Heart right ventricle (tissue), 16 donors: ENCODE results near the gene CELF4. TPM values are rescaled to one million over a fixed set of nuclear protein-coding genes. Genes with fewer than 3 reads are reported as not detected.
A peak's percentile ranks its signal among the peaks of the same experiment; 100 is the strongest.

Source experiments
- ATAC-seq, 8 donors: fragments of 200-7000 bp; cut with Tn5 transposase; one replicate each; pipeline ENCODE4 v1.9.1; 2020; ENCODE audit warnings: mild to moderate bottlenecking in 8 of 8, moderate library complexity in 8 of 8, moderate number of reproducible peaks in 1 of 8
- DNase-seq, 2 donors: peaks; one replicate each; pipeline ENCODE4 v3.0.0-alpha.2; 2020
- H3K27ac ChIP-seq, 10 donors: fragments of 200-600 bp; sonication (generic) in 2 of 10; one replicate each; pipeline versions ENCODE4 v1.5.0 to v1.8.0; 2020 to 2022; ENCODE audit warnings: mild to moderate bottlenecking in 3 of 10
- H3K27me3 ChIP-seq, 7 donors: fragments of 200-600 bp; one replicate each; pipeline ENCODE4 v1.8.0; 2021 to 2022; ENCODE audit warnings: mild to moderate bottlenecking in 2 of 7
- H3K36me3 ChIP-seq, 9 donors: fragments of 200-600 bp; sonication (generic) in 1 of 9; one replicate each; pipeline versions ENCODE4 v1.5.0 to v1.8.0; 2020 to 2022; ENCODE audit warnings: mild to moderate bottlenecking in 2 of 9
- H3K4me1 ChIP-seq, 9 donors: fragments of 200-600 bp; sonication (generic) in 1 of 9; one replicate each; pipeline versions ENCODE4 v1.5.0 to v1.8.0; 2020 to 2022; ENCODE audit warnings: mild to moderate bottlenecking in 4 of 9
- H3K4me3 ChIP-seq, 10 donors: fragments of 200-600 bp; sonication (generic) in 2 of 10; one replicate each; pipeline versions ENCODE4 v1.5.0 to v1.8.0; 2020 to 2022; ENCODE audit warnings: mild to moderate bottlenecking in 7 of 10, moderate library complexity in 2 of 10
- H3K9me3 ChIP-seq, 11 donors: fragments of 200-600 bp in 10 of 11; sonication (generic) in 2 of 11; one replicate each; pipeline versions ENCODE4 v1.5.0 to v1.8.0; 2013 to 2022; ENCODE audit warnings: mild to moderate bottlenecking in 2 of 11, control low read depth in 1 of 11, moderate library complexity in 1 of 11
- CTCF ChIP-seq, 9 donors: fragments of 200-600 bp; sonication (generic) in 2 of 9; IDR thresholded peaks; one replicate each; pipeline versions ENCODE4 v1.5.0 to v1.8.0; 2021 to 2022; ENCODE audit warnings: antibody characterized with exemption in 9 of 9, mild to moderate bottlenecking in 5 of 9, moderate library complexity in 1 of 9
- WGBS, 2 donors: extraction: QIAGEN DNeasy Blood & Tissue Kit; methylation state at CpG; one replicate each; pipeline ENCODE4 v1.1.7; 2013; ENCODE audit warnings: inconsistent platforms in 1 of 2; 5-methylcytosine and 5-hydroxymethylcytosine counted together
- intact Hi-C, 10 donors: fragments of 100-400 bp; cut with DNase I; formaldehyde crosslinking; loops; one replicate each; pipeline versions ENCODE4 v1.11.1 to v1.14.2; 2022
- polyA plus RNA-seq, 2 donors: library from polyadenylated mRNA; stranded (reverse); fragments of 200-250 nt; gene quantifications; one replicate each; pipeline ENCODE4 v1.2.3, GENCODE V29; 2013
- total RNA-seq, 10 donors: library from RNA; stranded (reverse); fragmentation: NEBNext Ultra II Directional in 3 of 10; extraction: Animal tissue kit (Norgen Biotek cat#: 25700) in 3 of 10; gene quantifications; one replicate each; pipeline versions ENCODE4 v1.2.1 to v1.2.4, GENCODE V29; 2021 to 2023
- donor health status: Arrhythmogenic right ventricular cardiomyopathy.
- donor health status: ischemic (EF 13 %, LVEDD 7.1; RV severe dilation, severe dysfunction).
- donor health status: healthy with polysubstance abuse.
- donor health status: DM: no; HTN: yes; CAD: no.
- donor health status: DM: no; HTN: no; CAD: no.
- donor health status: ischemic (EF 25% LVEDD 6.9; RV normal size, moderate dysfunction).
- donor health status: ischemic (EF 25% LVEDD 5.7; RV mildly dilated, moderate dysfunction).
- donor health status: healthy.
- donor health status: DM: yes; HTN: yes; CAD: no.
- donor health status: Ischemic cardiomyopathy.
- donor health status: ischemic (EF 35%, LVEDD 5.7; RV mildly dilated, moderate dysfunction).
- donor health status: nonischemic (EF 11% LVEDD 7.7; RV severe dilation, severe dysfunction).
- donor health status: DM: yes; HTN: yes; CAD: no.
- donor health status: PGD.
- donor health status: ischemic (EF 29% LVEDD 5.4; RV normal size, mild dysfunction).
- donor health status: nonischemic (EF 23%, LVEDD 6.1; RV moderate dilation, normal function).

The CELF4 gene
- total and polyA plus RNA-seq, 12 donors = 0.07 to 1.2 (median 0.31) TPM; not detected in 1

GRCh38 chr18:37244618-37245017, 321.0 kb downstream of the CELF4 start:
- H3K36me3 ChIP-seq = no peaks in the 10 kb centered on the region
- peaks cover 0 to 15% (median 0%) of the 10 kb centered on the region in 9 donors for H3K4me1 ChIP-seq
- no peak overlapping the region for H3K4me3 ChIP-seq
- H3K27ac ChIP-seq = no peak overlapping the region
- 91 to 96% methylated on average over 13 of the region's 13 CpGs for WGBS, 2 donors
- DNase-seq = no peak
- no peaks in the 10 kb centered on the region for H3K9me3 ChIP-seq
- TF ChIP-seq CTCF (IDR thresholded peaks at IDR 0.05) = no peak
- intact Hi-C loops = no loop called here
- ATAC-seq = no peak
- H3K27me3 ChIP-seq = peaks cover 0 to 47% (median 30%) of the 10 kb centered on the region in 7 donors

DNA sequence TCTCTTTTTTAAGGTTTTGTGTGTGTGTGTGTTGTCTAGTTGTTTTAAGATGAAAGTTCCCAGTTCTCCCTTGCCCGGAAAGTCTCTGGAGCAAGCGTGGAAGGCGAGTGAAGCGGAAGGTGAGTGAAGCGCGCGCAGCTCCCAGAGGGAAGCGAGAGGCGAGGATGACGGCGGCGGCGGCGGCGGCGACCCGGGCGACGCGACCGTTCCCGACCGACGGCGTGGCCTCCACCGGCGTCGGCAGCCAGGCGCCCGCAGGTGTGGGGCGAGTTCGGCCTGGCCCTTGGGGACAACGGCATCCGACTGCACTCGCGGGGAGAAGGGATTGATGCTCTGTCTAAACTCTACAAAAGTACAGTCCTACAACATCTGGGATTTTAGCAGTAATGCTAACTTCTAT, 321.9 kb downstream of the CELF4 start:
- intact Hi-C loops = no loop called here
- ATAC-seq = no peak

GRCh38 chr18:37242826-37243560, 322.6 kb downstream of the CELF4 start:
- ATAC-seq = no peak
- 67 to 75% methylated on average over 4 of the region's 4 CpGs for WGBS, 2 donors
- H3K4me3 ChIP-seq = no peak overlapping the region
- no peaks in the 10 kb centered on the region for H3K36me3 ChIP-seq
- peaks cover 0 to 47% (median 30%) of the 10 kb centered on the region in 7 donors for H3K27me3 ChIP-seq
- intact Hi-C loops = no loop called here
- H3K9me3 ChIP-seq = no peaks in the 10 kb centered on the region
- no peak overlapping the region for H3K27ac ChIP-seq
- no peak for DNase-seq
- no peak for TF ChIP-seq CTCF (IDR thresholded peaks at IDR 0.05)
- peaks cover 0 to 15% (median 0%) of the 10 kb centered on the region in 9 donors for H3K4me1 ChIP-seq

More for the DNA sequence above, 321.9 kb downstream of the CELF4 start:
- WGBS, 2 donors = 11 to 12% methylated on average over 36 of the region's 36 CpGs
- Histone ChIP-seq H3K4me3 (no peak overlapping the region), H3K27ac (no peak overlapping the region), H3K4me1 (peaks cover 0 to 15% (median 0%) of the 10 kb centered on the region in 9 donors), H3K9me3 (no peaks in the 10 kb centered on the region), H3K36me3 (no peaks in the 10 kb centered on the region), H3K27me3 (peaks cover 0 to 47% (median 30%) of the 10 kb centered on the region in 7 donors)
- no peak for DNase-seq
- TF ChIP-seq CTCF (IDR thresholded peaks at IDR 0.05) = no peak

DNA sequence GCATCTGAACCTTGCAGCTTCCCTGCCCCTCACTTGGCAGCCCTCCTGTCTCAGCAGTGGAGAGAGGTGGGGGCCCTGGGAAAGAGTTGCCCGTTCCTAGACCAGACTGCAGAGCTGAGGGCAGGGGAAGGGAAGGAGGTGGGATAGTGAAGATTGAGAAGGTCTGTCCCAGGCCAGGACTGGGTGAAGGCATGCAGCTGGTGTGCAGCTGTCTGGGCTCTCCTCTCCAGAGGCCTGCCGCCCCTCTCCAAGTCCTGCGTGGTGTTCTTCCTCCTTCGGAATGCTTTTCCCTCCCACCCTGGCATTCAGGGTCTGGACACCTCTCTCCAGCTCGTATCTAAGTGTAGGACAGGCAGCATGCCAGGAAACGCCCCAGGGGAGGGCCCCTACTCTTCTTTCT, 323.5 kb downstream of the CELF4 start:
- no peak for TF ChIP-seq CTCF (IDR thresholded peaks at IDR 0.05)
- WGBS, 2 donors = 55 to 64% methylated on average over 5 to 6 of the region's 6 CpGs
- no peaks in the 10 kb centered on the region for H3K36me3 ChIP-seq
- H3K27me3 ChIP-seq = peaks cover 0 to 47% (median 30%) of the 10 kb centered on the region in 7 donors
- peaks cover 0 to 15% (median 0%) of the 10 kb centered on the region in 9 donors for H3K4me1 ChIP-seq
- H3K27ac ChIP-seq = no peak overlapping the region
- ATAC-seq (peak in 1 of 8 donors; percentile 27), DNase-seq (no peak)
- intact Hi-C loops = no loop called here
- no peaks in the 10 kb centered on the region for H3K9me3 ChIP-seq
- no peak overlapping the region for H3K4me3 ChIP-seq
